Activated CD4-positive, CD25-positive, alpha-beta regulatory T cell treated with anti-CD3 and anti-CD28 coated beads, Interleukin-2, amount 50 U/mL, for 72 hours (primary cell): ENCODE data around the gene FKBP1C.
"Not testable (repeated sequence)": the region's sequence is repeated elsewhere in the genome, so short reads cannot be mapped to it uniquely, and the experiment has no call there.

Experiments used
- DNase-seq: peaks from one replicate; pipeline ENCODE4 v3.0.0; 2021

FKBP1C gene

DNA sequence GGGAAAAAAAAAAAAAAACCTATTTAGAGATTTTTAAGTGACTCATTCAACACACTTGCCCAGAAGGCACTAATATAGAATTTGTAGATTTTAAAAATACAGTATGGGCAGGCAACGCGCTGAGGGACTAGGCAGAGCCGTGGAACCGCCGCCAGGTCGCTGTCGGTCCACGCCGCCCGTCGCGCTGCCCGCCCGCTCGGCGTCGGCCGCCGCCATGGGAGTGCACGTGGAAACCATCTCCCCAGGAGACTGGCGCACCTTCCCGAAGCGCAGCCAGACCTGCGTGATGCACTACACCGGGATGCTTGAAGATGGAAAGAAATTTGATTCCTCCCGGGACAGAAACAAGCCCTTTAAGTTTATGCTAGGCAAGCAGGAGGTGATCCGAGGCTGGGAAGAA is at the start of gene FKBP1C:
TSS of gene FKBP1C (plus strand) at position 127 of the 400 bp plus-strand sequence.
- DNase-seq: not testable (repeated sequence)

GRCh38 chr6:63164047-63164803 is 47.0 kb upstream of the FKBP1C start:
- DNase-seq: not testable (repeated sequence)

DNA sequence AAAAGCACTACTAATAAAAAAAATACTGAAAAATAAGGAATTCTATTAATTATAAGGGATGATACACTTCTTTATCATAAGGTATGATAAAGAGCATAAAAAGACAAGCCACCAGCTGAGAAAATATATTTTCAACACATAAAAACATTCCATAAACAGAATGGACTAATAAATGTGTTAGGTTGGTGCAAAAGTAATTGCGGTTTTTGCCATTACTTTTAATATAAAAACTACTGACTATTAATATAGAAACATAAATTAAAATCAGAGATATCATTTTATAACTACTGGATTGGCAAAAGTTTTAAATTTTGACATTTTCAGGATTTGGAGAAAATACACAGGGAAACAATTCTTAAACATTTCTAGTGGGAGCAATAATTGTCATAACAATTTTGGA is 37.1 kb upstream of the FKBP1C start:
- no peak for DNase-seq

GRCh38 chr6:63176181-63176580 is 35.1 kb upstream of the FKBP1C start:
- DNase-seq: no peak

DNA sequence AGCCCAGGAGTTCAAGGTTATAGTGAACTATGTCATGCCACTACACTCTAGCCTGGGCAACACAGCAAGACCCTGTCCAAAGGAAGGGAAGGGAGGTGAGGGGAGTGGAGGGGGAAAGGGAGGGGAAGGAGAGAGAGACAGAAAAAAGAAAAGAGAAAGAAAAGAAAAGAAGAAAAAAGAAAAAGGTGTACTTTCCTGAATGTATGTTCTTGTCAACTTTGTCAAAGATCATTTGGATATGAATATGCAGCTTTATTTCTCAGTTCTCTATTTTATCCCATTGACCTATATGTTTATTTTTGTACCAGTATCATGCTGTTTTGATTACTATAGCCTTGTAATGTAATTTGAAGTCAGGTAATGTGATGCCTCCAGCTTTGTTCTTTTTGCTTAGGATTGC is 30.9 kb upstream of the FKBP1C start:
- no peak for DNase-seq

DNA sequence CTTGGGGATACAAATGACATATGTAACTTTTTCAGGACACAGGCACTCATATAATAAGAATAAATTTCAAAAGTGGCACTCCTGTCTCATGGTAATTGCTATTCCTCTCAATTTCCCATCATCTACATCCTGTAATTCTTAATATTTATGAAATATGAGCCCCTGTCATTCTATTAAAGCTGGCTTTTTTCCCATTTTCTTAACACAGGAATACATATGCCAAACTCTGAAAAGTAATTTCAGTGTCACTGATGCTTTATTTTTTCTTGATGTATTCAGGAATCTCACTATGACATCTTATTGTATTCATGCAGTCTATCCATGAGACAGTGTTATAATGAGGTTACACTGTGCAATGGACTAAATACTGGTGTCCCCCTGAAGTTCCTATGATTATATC is 24.3 kb upstream of the FKBP1C start:
- DNase-seq: no peak

- DNase-seq: no peak
Observed at GRCh38 chr6:63188828-63189227, 22.4 kb upstream of the FKBP1C start.

- no peak for DNase-seq
Observed at GRCh38 chr6:63193324-63193723, 17.9 kb upstream of the FKBP1C start.

GRCh38 chr6:63197741-63198140 is 13.5 kb upstream of the FKBP1C start:
- DNase-seq: no peak

GRCh38 chr6:63213325-63213724 is 2.1 kb downstream of the FKBP1C start:
- DNase-seq: no peak

DNA sequence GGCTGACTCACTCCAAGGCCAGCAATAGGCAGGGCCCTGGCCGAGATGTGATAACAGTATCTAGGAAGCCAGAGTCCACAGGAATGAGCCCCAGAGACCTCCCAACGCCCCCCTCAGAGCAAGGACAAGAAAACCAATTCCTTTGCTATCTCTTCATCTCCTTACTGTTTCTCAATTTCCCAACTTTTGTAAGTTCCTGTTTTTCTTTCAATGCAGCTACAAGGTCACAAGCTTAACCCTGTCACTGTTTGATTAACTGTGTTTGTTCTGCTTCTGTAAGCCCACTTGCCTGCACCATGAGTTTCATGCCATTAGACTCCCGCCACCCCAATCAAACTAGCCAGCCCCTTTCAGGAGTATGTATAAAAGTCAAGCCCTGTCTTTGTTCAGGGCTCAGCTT is 3.5 kb downstream of the FKBP1C start:
- no peak for DNase-seq

GRCh38 chr6:63224179-63224578 is 12.9 kb downstream of the FKBP1C start:
- DNase-seq: no peak

DNA sequence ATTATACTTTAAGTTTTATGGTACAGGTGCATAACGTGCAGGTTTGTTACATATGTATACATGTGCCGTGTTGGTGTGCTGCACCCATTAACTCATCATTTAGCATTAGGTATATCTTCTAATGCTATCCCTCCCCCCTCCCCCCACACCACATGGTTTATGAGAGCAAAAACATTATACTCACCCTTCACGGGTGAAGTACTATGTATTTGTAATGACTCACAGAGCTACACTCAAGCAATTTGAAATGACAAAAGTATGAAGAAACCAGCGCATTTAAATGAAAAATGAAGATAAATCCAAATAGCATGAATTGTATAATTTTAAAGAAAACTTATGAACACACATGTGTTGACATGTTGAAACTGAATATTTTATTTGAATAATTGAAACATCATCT is 14.7 kb downstream of the FKBP1C start:
- DNase-seq: not testable (repeated sequence)

DNA sequence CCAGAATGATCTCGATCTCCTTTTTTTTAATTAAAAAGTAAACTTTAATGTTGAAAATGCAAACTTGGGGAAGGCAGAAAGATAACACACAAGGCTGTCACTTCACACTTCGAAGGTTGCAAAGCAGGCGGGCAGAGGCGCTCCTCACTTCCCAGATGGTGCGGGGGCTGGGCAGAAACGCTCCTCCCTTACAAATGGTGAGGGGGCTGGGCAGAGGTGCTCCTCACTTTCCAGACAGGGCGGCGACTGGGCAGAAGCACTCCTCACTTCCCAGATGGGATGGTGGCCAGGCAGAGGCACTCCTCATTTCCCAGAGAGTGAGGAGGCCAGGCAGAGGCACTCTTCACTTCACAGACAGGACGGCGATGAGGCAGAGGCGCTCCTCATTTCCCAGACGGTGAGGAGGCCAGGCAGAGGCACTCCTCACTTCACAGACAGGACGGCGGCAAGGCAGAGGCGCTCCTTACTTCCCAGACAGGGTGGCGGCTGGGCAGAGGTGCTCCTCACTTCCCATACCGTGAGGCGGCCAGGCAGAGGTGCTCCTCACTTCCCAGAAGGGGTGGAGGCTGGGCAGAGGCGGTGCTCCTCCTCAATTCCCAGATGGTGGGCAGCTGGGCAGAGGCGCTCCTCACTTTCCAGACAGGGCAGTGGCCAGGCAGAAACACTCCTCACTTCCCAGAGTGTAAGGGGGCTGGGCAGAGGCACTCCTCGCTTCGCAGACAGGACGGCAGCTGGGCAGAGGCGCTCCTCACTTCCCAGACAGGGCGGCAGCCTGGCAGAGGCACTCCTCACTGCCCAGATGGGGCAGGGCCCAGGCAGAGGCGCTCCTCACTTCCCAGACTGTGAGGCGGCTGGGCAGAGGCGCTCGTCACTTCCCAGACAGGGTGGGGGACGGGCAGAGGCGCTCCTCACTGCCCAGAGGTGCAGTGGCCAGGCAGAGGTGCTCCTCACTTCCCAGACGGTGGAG is 16.9 kb downstream of the FKBP1C start:
- not testable (repeated sequence) for DNase-seq

GRCh38 chr6:63230027-63230426 is 18.8 kb downstream of the FKBP1C start:
- DNase-seq: not testable (repeated sequence)

- not testable (repeated sequence) for DNase-seq
Observed at GRCh38 chr6:63230511-63230910, 19.2 kb downstream of the FKBP1C start.

GRCh38 chr6:63236398-63236817 is 25.1 kb downstream of the FKBP1C start:
- no peak for DNase-seq

GRCh38 chr6:63245420-63245819 is 34.2 kb downstream of the FKBP1C start:
- no peak for DNase-seq

DNA sequence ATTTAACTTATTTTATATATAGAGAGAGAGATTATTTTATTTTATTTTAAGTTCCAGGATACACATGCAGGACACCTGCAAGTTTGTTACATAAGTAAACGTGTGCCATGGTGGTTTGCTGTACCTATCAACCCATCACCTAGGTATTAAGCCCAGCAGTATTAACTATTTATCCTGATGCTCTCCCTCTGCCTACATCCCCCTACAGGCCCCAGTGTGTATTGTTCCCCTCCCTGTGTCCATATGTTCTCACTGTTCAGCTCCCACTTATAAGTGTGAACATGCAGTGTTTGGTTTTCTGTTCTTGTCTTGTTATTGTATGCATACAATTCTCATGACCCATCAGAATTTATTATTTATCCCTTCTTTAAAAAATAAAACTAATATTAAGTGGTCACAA is 34.6 kb downstream of the FKBP1C start:
- no peak for DNase-seq

- no peak for DNase-seq
Observed at GRCh38 chr6:63246581-63246980, 35.3 kb downstream of the FKBP1C start.

DNA sequence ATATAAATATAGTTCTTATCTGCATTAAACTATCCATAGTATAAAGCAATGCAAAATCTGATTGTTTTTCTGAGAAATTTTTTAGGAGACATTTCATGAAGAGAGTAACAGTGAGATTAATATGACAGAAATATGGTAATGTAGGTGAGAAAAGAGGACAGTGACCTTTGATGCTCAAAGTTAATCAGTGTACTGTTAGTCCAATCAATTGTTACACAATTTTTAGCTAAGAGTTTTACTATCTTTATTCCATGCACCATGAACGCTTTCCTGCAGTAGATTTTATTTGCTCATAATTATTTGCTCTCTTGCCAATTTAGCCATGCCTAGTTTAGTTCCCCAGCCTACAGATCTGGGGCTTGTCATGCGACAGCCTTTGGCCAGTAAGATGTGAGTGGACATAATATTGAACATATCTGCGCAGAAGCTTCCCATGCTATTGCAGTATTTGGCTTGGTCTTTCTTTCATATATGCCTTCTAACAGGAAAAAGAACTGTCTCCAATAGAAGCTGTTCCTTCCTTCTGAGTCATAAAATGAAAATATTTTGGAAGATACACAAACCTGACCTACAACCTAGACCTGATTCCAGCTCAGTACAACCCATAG is 38.7 kb downstream of the FKBP1C start:
- no peak for DNase-seq

- DNase-seq: no peak
Observed at GRCh38 chr6:63259153-63259552, 47.9 kb downstream of the FKBP1C start.

DNA sequence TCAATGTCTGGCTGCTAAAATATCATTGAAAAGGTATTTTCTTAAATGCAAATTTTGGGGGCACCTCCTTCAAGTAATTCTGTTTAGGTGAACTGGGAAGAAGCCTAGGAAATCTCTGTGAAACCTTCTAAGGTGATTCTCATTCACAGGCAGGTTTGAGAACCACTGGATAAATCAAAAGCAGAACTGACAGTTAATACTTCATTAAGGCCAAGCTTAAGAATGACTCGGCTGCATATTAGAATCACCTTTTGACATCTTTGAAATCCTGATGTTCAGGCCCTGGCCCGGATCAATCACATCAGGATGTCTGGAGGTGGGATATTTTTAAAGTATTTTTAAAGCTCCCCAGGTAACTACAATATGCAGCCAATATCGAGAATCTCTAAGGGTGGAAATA is 50.6 kb downstream of the FKBP1C start:
- DNase-seq: no peak
